SK-N-MC (cell line): ENCODE measurements around the gene DYNLT2.

ENCODE experiments used
- EZH2 ChIP-seq: fragments of 200-600 bp; sonication (generic); IDR thresholded peaks from one replicate; pipeline ENCODE4 v1.6.1; 2017; ENCODE audit warnings: antibody characterized with exemption
- FOXP2 ChIP-seq: optimal IDR thresholded peaks from 2 replicates; pipeline ENCODE3; 2011; ENCODE audit warnings: mild to moderate bottlenecking, moderate library complexity; ENCODE audit not compliant: insufficient read depth; ENCODE audit errors: extremely low read length, control extremely low read depth
- POLR2AphosphoS5 ChIP-seq: IDR thresholded peaks from 2 replicates; pipeline ENCODE4 v1.6.1; 2012; ENCODE audit warnings: mild to moderate bottlenecking, low read depth, low read length, borderline replicate concordance

DNA sequence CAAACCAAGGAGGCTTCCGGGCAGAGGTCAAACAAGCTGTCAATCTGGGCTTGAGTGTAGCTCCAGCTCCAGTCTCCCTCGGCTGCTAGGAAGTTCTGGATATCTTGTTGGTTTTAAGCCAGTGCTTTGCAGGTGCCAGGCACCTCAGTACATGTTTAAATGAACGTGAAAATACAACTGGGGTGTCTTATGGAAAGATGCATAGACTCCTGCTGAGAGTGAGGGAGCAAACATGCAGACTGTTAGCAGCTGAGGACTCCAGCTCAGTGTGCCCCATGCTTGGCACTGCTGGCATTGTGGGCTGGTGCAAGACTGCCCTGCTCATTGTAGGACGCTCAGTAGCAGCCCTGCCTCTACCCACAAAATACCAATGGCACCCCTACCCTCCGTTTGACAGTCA is 28.5 kb upstream of the DYNLT2 start:
- TF ChIP-seq EZH2 (no peak), POLR2AphosphoS5 (no peak), FOXP2 (no peak)
